Measurements from ENCODE around the gene ACAD8. TPM values are rescaled to one million over a fixed set of nuclear protein-coding genes. Genes with fewer than 3 reads are reported as not detected.

The ACAD8 gene
- total and polyA plus RNA-seq, 11 donors: 21.0 to 48.2 (median 37.1) TPM

GRCh38 chr11:134260503-134260902 is 7.1 kb downstream of the ACAD8 start:
- peaks cover 0 to 90% (median 72%) of the 10 kb centered on the region in 9 donors for H3K36me3 ChIP-seq
- H3K4me3 ChIP-seq: no peak overlapping the region
- no peaks in the 10 kb centered on the region for H3K27me3 ChIP-seq
- no peak for TF ChIP-seq POLR2A (IDR thresholded peaks at IDR 0.05)
- no peak for TF ChIP-seq CTCF (IDR thresholded peaks at IDR 0.05)
- intact Hi-C loops (cut with DNase I): no loop called here
- DNase-seq: no peak
- no peak overlapping the region for H3K27ac ChIP-seq
- no peaks in the 10 kb centered on the region for H3K9me3 ChIP-seq
- no peak for ATAC-seq
- H3K4me1 ChIP-seq: peaks cover 0 to 3% (median 0%) of the 10 kb centered on the region in 12 donors

DNA sequence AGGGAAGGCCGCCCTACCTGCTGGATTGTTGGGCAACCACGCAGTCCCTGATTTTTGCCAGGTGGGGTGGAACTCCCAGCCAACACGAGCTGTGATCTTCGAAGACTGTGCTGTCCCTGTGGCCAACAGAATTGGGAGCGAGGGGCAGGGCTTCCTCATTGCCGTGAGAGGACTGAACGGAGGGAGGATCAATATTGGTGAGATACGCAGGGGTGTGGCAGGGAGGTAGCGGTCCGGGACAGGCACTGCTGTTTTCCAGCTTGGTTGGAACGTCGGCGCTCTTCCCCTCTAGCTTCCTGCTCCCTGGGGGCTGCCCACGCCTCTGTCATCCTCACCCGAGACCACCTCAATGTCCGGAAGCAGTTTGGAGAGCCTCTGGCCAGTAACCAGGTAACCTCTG is 7.6 kb downstream of the ACAD8 start:
- TF ChIP-seq CTCF (IDR thresholded peaks at IDR 0.05) (no peak), POLR2A (IDR thresholded peaks at IDR 0.05) (no peak)
- 90 to 94% (median 92%) methylated on average over 15 to 16 of the region's 16 CpGs for WGBS, 4 donors
- H3K9me3 ChIP-seq: no peaks in the 10 kb centered on the region
- H3K4me1 ChIP-seq: no peaks in the 10 kb centered on the region
- H3K4me3 ChIP-seq: no peak overlapping the region
- DNase-seq (no peak), ATAC-seq (no peak)
- no peaks in the 10 kb centered on the region for H3K27me3 ChIP-seq
- intact Hi-C loops (cut with DNase I): no loop called here
- peaks cover 0 to 90% (median 72%) of the 10 kb centered on the region in 9 donors for H3K36me3 ChIP-seq
- no peak overlapping the region for H3K27ac ChIP-seq

GRCh38 chr11:134261626-134262488 is 8.5 kb downstream of the ACAD8 start:
- intact Hi-C loops (cut with DNase I): no loop called here
- H3K27me3 ChIP-seq: no peaks in the 10 kb centered on the region
- H3K4me3 ChIP-seq: no peak overlapping the region
- no peaks in the 10 kb centered on the region for H3K9me3 ChIP-seq
- H3K27ac ChIP-seq: no peak overlapping the region
- 87 to 91% (median 89%) methylated on average over 14 of the region's 14 CpGs for WGBS, 4 donors
- TF ChIP-seq CTCF (IDR thresholded peaks at IDR 0.05) (peak in 9 of 12 donors; percentile 16 to 44 (median 27)), POLR2A (IDR thresholded peaks at IDR 0.05) (no peak)
- peaks cover 0 to 85% (median 69%) of the 10 kb centered on the region in 9 donors for H3K36me3 ChIP-seq
- ATAC-seq (peak in 1 of 4 donors; percentile 49), DNase-seq (no peak)
- H3K4me1 ChIP-seq: peaks cover 0 to 7% (median 0%) of the 10 kb centered on the region in 12 donors

GRCh38 chr11:134264966-134265764 is 11.8 kb downstream of the ACAD8 start:
- H3K36me3 ChIP-seq: peaks cover 0 to 53% (median 42%) of the 10 kb centered on the region in 9 donors
- peaks cover 0 to 10% (median 0%) of the 10 kb centered on the region in 9 donors for H3K27me3 ChIP-seq
- DNase-seq (no peak), ATAC-seq (no peak)
- TF ChIP-seq POLR2A (IDR thresholded peaks at IDR 0.05): no peak
- no peak for TF ChIP-seq CTCF (IDR thresholded peaks at IDR 0.05)
- H3K9me3 ChIP-seq: no peaks in the 10 kb centered on the region
- no peak overlapping the region for H3K27ac ChIP-seq
- peaks cover 0 to 12% (median 0%) of the 10 kb centered on the region in 12 donors for H3K4me1 ChIP-seq
- WGBS, 4 donors: 88 to 92% (median 91%) methylated on average over 7 of the region's 7 CpGs
- H3K4me3 ChIP-seq: no peak overlapping the region
- intact Hi-C loops (cut with DNase I): no loop called here
